Measurements from ENCODE around the gene PEX3.

PEX3 gene

GRCh38 chr6:143450453-143451371 lies at the start of gene PEX3, which contains the start of gene ADAT2:
PEX3 (plus strand) TSS chr6:143450805; CDS start chr6:143451043, 238 bp downstream.
ADAT2 (minus strand) TSS chr6:143450695; CDS start chr6:143450658, 37 bp downstream.
- TF ChIP-seq, protein P1, sequence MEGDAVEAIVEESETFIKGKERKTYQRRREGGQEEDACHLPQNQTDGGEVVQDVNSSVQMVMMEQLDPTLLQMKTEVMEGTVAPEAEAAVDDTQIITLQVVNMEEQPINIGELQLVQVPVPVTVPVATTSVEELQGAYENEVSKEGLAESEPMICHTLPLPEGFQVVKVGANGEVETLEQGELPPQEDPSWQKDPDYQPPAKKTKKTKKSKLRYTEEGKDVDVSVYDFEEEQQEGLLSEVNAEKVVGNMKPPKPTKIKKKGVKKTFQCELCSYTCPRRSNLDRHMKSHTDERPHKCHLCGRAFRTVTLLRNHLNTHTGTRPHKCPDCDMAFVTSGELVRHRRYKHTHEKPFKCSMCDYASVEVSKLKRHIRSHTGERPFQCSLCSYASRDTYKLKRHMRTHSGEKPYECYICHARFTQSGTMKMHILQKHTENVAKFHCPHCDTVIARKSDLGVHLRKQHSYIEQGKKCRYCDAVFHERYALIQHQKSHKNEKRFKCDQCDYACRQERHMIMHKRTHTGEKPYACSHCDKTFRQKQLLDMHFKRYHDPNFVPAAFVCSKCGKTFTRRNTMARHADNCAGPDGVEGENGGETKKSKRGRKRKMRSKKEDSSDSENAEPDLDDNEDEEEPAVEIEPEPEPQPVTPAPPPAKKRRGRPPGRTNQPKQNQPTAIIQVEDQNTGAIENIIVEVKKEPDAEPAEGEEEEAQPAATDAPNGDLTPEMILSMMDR (IDR thresholded peaks at IDR 0.05; ENCODE audit: insufficient read depth, low read length, poor library complexity, severe bottlenecking), result no peak
- Histone ChIP-seq H3K36me3 (ENCODE audit: control insufficient read depth, insufficient read depth, low read length) (no peaks in the 10 kb centered on the region; the same call in 1 of the 2 replicates), H3K27me3 (replicated peaks; ENCODE audit: control insufficient read depth, insufficient read depth, low read length) (no peaks in the 10 kb centered on the region), H3K4me3 (replicated peaks; ENCODE audit: low read depth, low read length) (peak within 1 kb of the TSS; percentile 78)
- peak; percentile 99 for DNase-seq (ENCODE audit: extremely low read depth, insufficient read length)

- no peaks in the 10 kb centered on the region for H3K27me3 ChIP-seq (replicated peaks; ENCODE audit: control insufficient read depth, insufficient read depth, low read length)
- TF ChIP-seq, protein P1 (IDR thresholded peaks at IDR 0.05; ENCODE audit: insufficient read depth, low read length, poor library complexity, severe bottlenecking), result no peak
- no peaks in the 10 kb centered on the region for H3K36me3 ChIP-seq (ENCODE audit: control insufficient read depth, insufficient read depth, low read length)
- no peak overlapping the region for H3K4me3 ChIP-seq (replicated peaks; ENCODE audit: low read depth, low read length)
- DNase-seq (ENCODE audit: extremely low read depth, insufficient read length), result no peak
Measured at GRCh38 chr6:143401068-143401446, 49.5 kb upstream of the PEX3 start.

GRCh38 chr6:143401636-143402370 lies 48.8 kb upstream of the PEX3 start:
- H3K36me3 ChIP-seq (ENCODE audit: control insufficient read depth, insufficient read depth, low read length), result no peaks in the 10 kb centered on the region
- no peaks in the 10 kb centered on the region for H3K27me3 ChIP-seq (replicated peaks; ENCODE audit: control insufficient read depth, insufficient read depth, low read length)
- TF ChIP-seq, protein P1 (IDR thresholded peaks at IDR 0.05; ENCODE audit: insufficient read depth, low read length, poor library complexity, severe bottlenecking), result no peak
- no peak for DNase-seq (ENCODE audit: extremely low read depth, insufficient read length)
- no peak overlapping the region for H3K4me3 ChIP-seq (replicated peaks; ENCODE audit: low read depth, low read length)

GRCh38 chr6:143402721-143403336 lies 47.8 kb upstream of the PEX3 start:
- TF ChIP-seq, protein P1 (IDR thresholded peaks at IDR 0.05; ENCODE audit: insufficient read depth, low read length, poor library complexity, severe bottlenecking), result no peak
- no peak for DNase-seq (ENCODE audit: extremely low read depth, insufficient read length)
- Histone ChIP-seq H3K27me3 (replicated peaks; ENCODE audit: control insufficient read depth, insufficient read depth, low read length) (no peaks in the 10 kb centered on the region), H3K36me3 (ENCODE audit: control insufficient read depth, insufficient read depth, low read length) (no peaks in the 10 kb centered on the region), H3K4me3 (replicated peaks; ENCODE audit: low read depth, low read length) (no peak overlapping the region)

GRCh38 chr6:143405373-143406154 lies 45.0 kb upstream of the PEX3 start:
- H3K36me3 ChIP-seq (ENCODE audit: control insufficient read depth, insufficient read depth, low read length), result no peaks in the 10 kb centered on the region
- no peak for DNase-seq (ENCODE audit: extremely low read depth, insufficient read length)
- no peaks in the 10 kb centered on the region for H3K27me3 ChIP-seq (replicated peaks; ENCODE audit: control insufficient read depth, insufficient read depth, low read length)
- no peak overlapping the region for H3K4me3 ChIP-seq (replicated peaks; ENCODE audit: low read depth, low read length)
- TF ChIP-seq, protein P1 (IDR thresholded peaks at IDR 0.05; ENCODE audit: insufficient read depth, low read length, poor library complexity, severe bottlenecking), result no peak

Measured in GM06990 (cell line).